ENCODE measurements around the gene PFN3. TPM values are rescaled to one million over a fixed set of nuclear protein-coding genes. Genes with fewer than 3 reads are reported as not detected.

PFN3 gene
- total RNA-seq, 4 donors from 2014 or later, result not detected

DNA sequence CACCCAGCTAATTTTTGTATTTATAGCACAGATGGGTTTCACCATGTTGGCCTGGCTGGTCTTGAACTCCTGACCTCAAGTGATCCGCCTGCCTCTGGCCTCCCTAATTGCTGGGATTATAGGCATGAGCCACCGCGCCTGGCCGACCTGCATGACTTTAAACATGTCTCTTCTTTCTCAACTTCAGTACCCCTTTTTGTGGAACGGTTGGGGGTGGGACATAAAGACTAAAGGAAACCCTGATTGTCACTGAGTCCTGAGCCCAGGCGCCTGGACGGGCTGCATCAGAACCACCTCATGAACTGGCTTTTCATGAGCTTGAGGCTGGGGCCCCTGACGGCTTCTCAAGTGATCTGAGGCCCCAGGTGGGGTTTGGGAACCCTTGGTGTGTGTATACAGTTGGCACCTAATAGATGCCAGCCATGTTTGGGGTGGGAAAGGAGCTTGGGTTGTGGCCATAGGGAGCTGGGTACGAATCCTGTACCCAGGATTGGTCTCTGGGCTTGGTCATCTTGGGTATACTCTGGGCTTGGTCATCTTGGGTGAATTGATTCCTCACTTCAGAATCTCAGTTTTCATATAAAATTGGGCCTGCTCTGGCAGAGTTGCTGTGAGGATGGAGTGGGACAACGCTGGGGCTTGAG, 28.2 kb upstream of the PFN3 start:
- Histone ChIP-seq H3K36me3 (peaks cover 0 to 12% of the 10 kb centered on the region in 2 donors), H3K9me3 (no peaks in the 10 kb centered on the region), H3K27me3 (no peaks in the 10 kb centered on the region), H3K27ac (peak overlapping the region in 1 of 4 donors; percentile 75), H3K4me3 (no peak overlapping the region), H3K4me1 (peaks cover 34 to 45% of the 10 kb centered on the region in 2 donors)
- intact Hi-C loops (cut with DNase I; ENCODE audit: low total_unique reads), result no loop called here
- in situ Hi-C loops (cut with MboI; ENCODE audit: low sequenced_read_pairs in 4 of 4), result no loop called here
- ATAC-seq, result no peak
- no peak for DNase-seq
- TF ChIP-seq CTCF (IDR thresholded peaks at IDR 0.05 in 4 of 5, conservative IDR thresholded peaks at IDR 0.05 in 1 of 5) (no peak), POLR2A (IDR thresholded peaks at IDR 0.05) (no peak)

DNA sequence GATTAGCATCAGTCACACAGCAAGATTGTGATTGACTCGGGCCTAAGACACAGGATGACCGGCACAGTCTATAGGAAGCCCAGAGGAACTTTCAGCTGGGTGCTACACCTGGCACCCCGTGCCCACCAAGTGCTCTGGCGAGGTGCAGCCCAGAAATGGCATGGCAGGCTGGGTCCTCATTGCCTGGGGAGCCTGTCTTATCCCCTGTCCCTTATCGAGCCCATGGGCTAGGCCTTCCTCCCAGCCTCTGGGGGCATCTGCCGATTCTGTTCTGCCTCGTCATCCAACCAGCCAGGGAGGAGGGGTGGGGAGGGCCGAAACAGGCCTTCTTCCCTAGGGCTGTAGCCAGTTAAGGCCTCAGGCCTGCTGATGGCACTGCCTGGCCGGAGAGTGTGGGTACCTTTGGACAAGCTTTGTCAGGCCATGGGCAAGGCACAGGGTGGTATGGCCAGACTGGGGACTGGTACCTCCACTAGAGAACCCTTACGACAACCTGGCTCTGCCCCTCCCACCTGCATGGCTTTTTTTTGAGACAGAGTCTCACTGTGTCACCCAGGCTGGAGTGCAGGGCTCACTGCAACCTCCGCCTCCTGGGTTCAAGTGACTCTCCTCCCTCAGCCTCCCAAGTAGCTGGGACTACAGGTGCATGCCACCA, 27.6 kb upstream of the PFN3 start:
- H3K4me3 ChIP-seq, result peak overlapping the region in 2 of 4 donors; percentile 69 to 91
- no peaks in the 10 kb centered on the region for H3K9me3 ChIP-seq
- peaks cover 34 to 45% of the 10 kb centered on the region in 2 donors for H3K4me1 ChIP-seq
- H3K27ac ChIP-seq, result peak overlapping the region in 1 of 4 donors; percentile 75
- no peak for DNase-seq
- in situ Hi-C loops (cut with MboI; ENCODE audit: low sequenced_read_pairs in 4 of 4) (no loop called here), intact Hi-C loops (cut with DNase I; ENCODE audit: low total_unique reads) (loop anchor here (2.0 kb wide), 1 partner anchor 19 kb away; the partner anchor contains the start of gene PRR7)
- H3K27me3 ChIP-seq, result no peaks in the 10 kb centered on the region
- TF ChIP-seq CTCF (IDR thresholded peaks at IDR 0.05 in 4 of 5, conservative IDR thresholded peaks at IDR 0.05 in 1 of 5) (no peak), POLR2A (IDR thresholded peaks at IDR 0.05) (no peak)
- no peak for ATAC-seq
- H3K36me3 ChIP-seq, result peaks cover 0 to 5% of the 10 kb centered on the region in 2 donors

- Histone ChIP-seq H3K4me1 (peaks cover 34 to 40% of the 10 kb centered on the region in 2 donors), H3K4me3 (peak overlapping the region; percentile 69 to 91 (median 84)), H3K36me3 (no peaks in the 10 kb centered on the region), H3K27ac (peak overlapping the region; percentile 75 to 89 (median 80)), H3K27me3 (no peaks in the 10 kb centered on the region), H3K9me3 (no peaks in the 10 kb centered on the region)
- ATAC-seq (no peak), DNase-seq (no peak)
- in situ Hi-C loops (cut with MboI; ENCODE audit: low sequenced_read_pairs in 4 of 4), result no loop called here
- intact Hi-C loops (cut with DNase I; ENCODE audit: low total_unique reads), result loop anchor here (2.0 kb wide), 1 partner anchor 19 kb away; the partner anchor contains the start of gene PRR7
- TF ChIP-seq POLR2A (IDR thresholded peaks at IDR 0.05) (no peak), CTCF (IDR thresholded peaks at IDR 0.05 in 4 of 5, conservative IDR thresholded peaks at IDR 0.05 in 1 of 5) (no peak)
These were observed 26.9 kb upstream of the PFN3 start for GRCh38 chr5:177427211-177427822.

GRCh38 chr5:177426566-177427210, 26.2 kb upstream of the PFN3 start, which contains the start of gene GRK6:
TSS of gene GRK6 (plus strand) at chr5:177426676. CDS start at chr5:177426846, 170 bp downstream.
- intact Hi-C loops (cut with DNase I; ENCODE audit: low total_unique reads), result loop anchor here (1.0 to 2.0 kb wide), 3 partner anchors 20 to 71 kb away; partner anchors contain the start of genes PDLIM7 and PRR7
- DNase-seq (no peak), ATAC-seq (peak; percentile 11 to 18)
- in situ Hi-C loops (cut with MboI; ENCODE audit: low sequenced_read_pairs in 4 of 4), result no loop called here
- peak within 1 kb of the TSS; percentile 87 to 93 (median 89) for H3K27ac ChIP-seq
- TF ChIP-seq POLR2A (IDR thresholded peaks at IDR 0.05), result peak; percentile 47 to 78
- TF ChIP-seq CTCF (IDR thresholded peaks at IDR 0.05 in 4 of 5, conservative IDR thresholded peaks at IDR 0.05 in 1 of 5), result no peak
- no peaks in the 10 kb centered on the region for H3K9me3 ChIP-seq
- H3K27me3 ChIP-seq, result no peaks in the 10 kb centered on the region
- H3K4me1 ChIP-seq, result peaks cover 29 to 33% of the 10 kb centered on the region in 2 donors
- H3K4me3 ChIP-seq, result peak within 1 kb of the TSS; percentile 69 to 91 (median 84)
- H3K36me3 ChIP-seq, result no peaks in the 10 kb centered on the region
